Parathyroid adenoma (tissue), 2 donors: ENCODE results near the gene TMEM97.
"Not testable (repeated sequence)": the region's sequence is repeated elsewhere in the genome, so short reads cannot be mapped to it uniquely, and the experiment has no call there.

Experiments used
- H2AFZ ChIP-seq: fragments of 300-600 bp; sonication (generic); one replicate; pipeline ENCODE4 v1.7.0; 2017; ENCODE audit warnings: antibody characterized with exemption, mild to moderate bottlenecking
- H3K27ac ChIP-seq: fragments of 300-600 bp; sonication (generic); one replicate; pipeline ENCODE4 v1.7.0; 2017
- H3K27me3 ChIP-seq: fragments of 300-600 bp; sonication (generic); one replicate; pipeline ENCODE4 v1.7.0; 2017; ENCODE audit warnings: low read length; ENCODE audit not compliant: control insufficient read depth, insufficient read depth
- H3K36me3 ChIP-seq: fragments of 300-600 bp; sonication (generic); one replicate; pipeline ENCODE4 v1.7.0; 2017; ENCODE audit warnings: low read length; ENCODE audit not compliant: control insufficient read depth, insufficient read depth
- H3K4me1 ChIP-seq: fragments of 300-600 bp; sonication (generic); one replicate; pipeline ENCODE4 v1.7.0; 2017; ENCODE audit warnings: control low read depth
- H3K4me2 ChIP-seq: fragments of 300-600 bp; sonication (generic); one replicate; pipeline ENCODE4 v1.7.0; 2017; ENCODE audit warnings: low read length
- H3K4me3 ChIP-seq: fragments of 300-600 bp; sonication (generic); one replicate; pipeline ENCODE4 v1.7.0; 2017; ENCODE audit warnings: low read depth, low read length
- H3K79me2 ChIP-seq: fragments of 300-600 bp; sonication (generic); one replicate; pipeline ENCODE4 v1.7.0; 2017; ENCODE audit warnings: control low read depth
- H3K9ac ChIP-seq: fragments of 300-600 bp; sonication (generic); one replicate; pipeline ENCODE4 v1.7.0; 2017; ENCODE audit warnings: mild to moderate bottlenecking
- H3K9me3 ChIP-seq: fragments of 300-600 bp; sonication (generic); one replicate; pipeline ENCODE4 v1.7.0; 2017; ENCODE audit warnings: low read length; ENCODE audit not compliant: control insufficient read depth
- TF ChIP-seq, protein P1 (sequence below): fragments of 300-600 bp; sonication (generic); IDR thresholded peaks from one replicate; pipeline ENCODE4 v1.7.0; 2017; ENCODE audit warnings: antibody characterized with exemption, mild to moderate bottlenecking
- donor health status: primary hyperparathyroidism.

Gene TMEM97

DNA sequence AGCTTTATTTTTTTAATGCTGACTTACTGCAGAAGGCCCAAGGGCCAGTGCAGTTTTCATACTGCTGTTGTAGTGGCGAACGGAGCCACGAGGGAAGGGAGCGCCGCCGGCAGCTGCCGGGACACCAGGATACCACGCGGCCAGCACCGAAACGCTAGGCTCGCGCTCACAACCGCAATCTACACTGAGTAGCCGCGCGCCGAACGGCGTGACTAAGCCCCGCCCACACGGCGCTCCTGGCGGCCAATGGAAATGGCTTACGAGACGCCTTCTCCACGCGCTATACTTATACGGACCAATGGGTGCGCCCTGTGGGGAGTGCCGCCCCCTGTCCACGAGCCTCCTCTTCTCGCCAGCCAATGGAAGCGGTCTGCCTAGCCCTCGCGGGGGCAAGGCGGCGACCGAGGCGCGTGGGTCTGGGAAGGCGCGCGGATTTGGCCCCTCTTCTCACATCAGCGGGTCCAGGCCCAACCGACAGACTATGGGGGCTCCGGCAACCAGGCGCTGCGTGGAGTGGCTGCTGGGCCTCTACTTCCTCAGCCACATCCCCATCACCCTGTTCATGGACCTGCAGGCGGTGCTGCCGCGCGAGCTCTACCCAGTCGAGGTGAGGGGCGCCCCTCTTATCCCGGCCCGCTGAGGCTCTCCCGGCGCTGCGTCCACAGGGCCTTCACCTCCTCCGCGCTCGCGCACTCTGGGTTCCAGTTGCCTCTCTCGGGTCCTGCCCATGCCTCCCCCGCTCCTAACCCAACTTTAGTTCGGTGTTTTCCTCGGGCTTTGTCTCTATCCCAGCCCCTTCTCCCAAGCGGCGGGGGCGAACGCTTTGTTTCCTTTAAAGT is at the start of gene TMEM97:
TSS of gene TMEM97 (plus strand) at position 442 of the 839 bp plus-strand sequence. CDS start at position 482, 40 bp downstream.
- no peak within 1 kb of the TSS for H3K27ac ChIP-seq
- H3K9ac ChIP-seq: no peak within 1 kb of the TSS
- TF ChIP-seq, protein P1, sequence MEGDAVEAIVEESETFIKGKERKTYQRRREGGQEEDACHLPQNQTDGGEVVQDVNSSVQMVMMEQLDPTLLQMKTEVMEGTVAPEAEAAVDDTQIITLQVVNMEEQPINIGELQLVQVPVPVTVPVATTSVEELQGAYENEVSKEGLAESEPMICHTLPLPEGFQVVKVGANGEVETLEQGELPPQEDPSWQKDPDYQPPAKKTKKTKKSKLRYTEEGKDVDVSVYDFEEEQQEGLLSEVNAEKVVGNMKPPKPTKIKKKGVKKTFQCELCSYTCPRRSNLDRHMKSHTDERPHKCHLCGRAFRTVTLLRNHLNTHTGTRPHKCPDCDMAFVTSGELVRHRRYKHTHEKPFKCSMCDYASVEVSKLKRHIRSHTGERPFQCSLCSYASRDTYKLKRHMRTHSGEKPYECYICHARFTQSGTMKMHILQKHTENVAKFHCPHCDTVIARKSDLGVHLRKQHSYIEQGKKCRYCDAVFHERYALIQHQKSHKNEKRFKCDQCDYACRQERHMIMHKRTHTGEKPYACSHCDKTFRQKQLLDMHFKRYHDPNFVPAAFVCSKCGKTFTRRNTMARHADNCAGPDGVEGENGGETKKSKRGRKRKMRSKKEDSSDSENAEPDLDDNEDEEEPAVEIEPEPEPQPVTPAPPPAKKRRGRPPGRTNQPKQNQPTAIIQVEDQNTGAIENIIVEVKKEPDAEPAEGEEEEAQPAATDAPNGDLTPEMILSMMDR: peak; percentile 26

DNA sequence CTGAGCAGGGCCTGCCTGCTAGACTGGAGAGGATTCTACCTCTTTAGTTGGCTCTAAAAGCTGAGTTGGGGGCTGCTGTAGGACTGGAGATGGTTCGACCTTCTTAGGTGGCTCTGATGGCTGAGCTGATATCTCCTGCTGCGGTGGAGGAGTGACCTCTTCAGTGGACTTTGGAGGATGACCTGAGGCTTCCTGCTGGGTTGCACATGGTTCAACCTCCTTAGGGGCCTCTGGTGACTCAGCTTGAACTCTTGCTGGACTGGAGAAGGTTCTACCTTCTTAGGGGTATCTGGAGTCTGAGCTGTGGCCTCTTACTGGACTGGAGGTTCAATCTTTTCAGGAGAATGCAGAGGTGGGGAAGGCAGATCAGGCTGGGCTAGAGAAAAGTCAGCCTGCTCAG is 48.9 kb upstream of the TMEM97 start:
- Histone ChIP-seq H3K9me3 (no peaks in the 10 kb centered on the region), H3K4me1 (peaks cover 16% of the 10 kb centered on the region), H3K27ac (no peak overlapping the region), H3K9ac (no peak overlapping the region), H3K4me2 (no peak overlapping the region), H2AFZ (no peak overlapping the region), H3K27me3 (no peaks in the 10 kb centered on the region), H3K4me3 (no peak overlapping the region), H3K36me3 (no peaks in the 10 kb centered on the region), H3K79me2 (no peaks in the 10 kb centered on the region)
- TF ChIP-seq, protein P1: no peak

More for the DNA sequence above, at the start of gene TMEM97:
- no peaks in the 10 kb centered on the region for H3K36me3 ChIP-seq
- H2AFZ ChIP-seq: peak within 1 kb of the TSS; percentile 93
- no peaks in the 10 kb centered on the region for H3K27me3 ChIP-seq
- no peaks in the 10 kb centered on the region for H3K9me3 ChIP-seq
- peak within 1 kb of the TSS; percentile 60 for H3K4me3 ChIP-seq
- H3K4me1 ChIP-seq: no peaks in the 10 kb centered on the region
- H3K79me2 ChIP-seq: no peaks in the 10 kb centered on the region
- H3K4me2 ChIP-seq: peak within 1 kb of the TSS; percentile 95

DNA sequence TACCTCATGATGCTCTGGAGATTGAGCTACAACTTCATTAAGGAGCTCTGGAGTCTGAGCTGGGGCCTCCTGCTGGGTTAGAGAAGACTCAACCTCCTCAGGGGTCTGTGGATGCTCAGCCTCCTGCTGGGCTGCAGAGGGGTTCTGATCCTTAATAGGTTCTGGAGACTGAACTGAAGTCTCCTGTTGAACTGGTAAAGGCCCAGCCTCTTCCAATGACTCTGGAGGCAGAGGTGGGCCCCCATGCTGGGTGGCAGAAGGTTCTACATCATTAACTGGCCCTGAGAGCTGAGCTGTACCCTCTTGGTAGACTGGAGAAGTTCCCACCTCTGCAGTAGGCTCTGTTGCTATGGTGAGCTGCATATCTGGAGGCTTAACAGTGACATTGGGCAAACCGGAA is 48.1 kb upstream of the TMEM97 start:
- H3K4me3 ChIP-seq: no peak overlapping the region
- no peaks in the 10 kb centered on the region for H3K9me3 ChIP-seq
- H3K79me2 ChIP-seq: no peaks in the 10 kb centered on the region
- TF ChIP-seq, protein P1: no peak
- H3K4me2 ChIP-seq: no peak overlapping the region
- no peaks in the 10 kb centered on the region for H3K27me3 ChIP-seq
- H3K27ac ChIP-seq: no peak overlapping the region
- H2AFZ ChIP-seq: no peak overlapping the region
- H3K9ac ChIP-seq: no peak overlapping the region
- H3K4me1 ChIP-seq: peaks cover 20% of the 10 kb centered on the region
- no peaks in the 10 kb centered on the region for H3K36me3 ChIP-seq

DNA sequence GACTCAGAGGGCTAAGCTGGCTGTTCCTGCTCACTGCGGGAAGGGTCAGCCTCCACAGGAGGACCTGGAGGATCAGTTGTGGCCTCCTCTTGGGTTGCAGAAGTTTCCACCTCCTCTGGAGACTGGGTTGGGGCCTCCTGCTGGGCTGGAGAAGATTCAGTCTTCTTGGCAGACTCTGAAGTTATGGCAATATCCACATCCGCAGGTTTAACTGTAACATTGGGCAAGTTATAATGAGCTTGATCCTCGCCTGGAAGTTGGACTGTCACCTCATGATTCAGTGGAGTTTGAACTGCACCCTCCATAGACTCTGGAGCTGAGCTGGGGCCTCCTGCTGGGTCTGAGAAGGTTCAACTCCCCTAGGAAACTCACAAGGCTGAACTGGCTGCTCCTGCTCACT is 47.6 kb upstream of the TMEM97 start:
- no peak overlapping the region for H3K9ac ChIP-seq
- H3K4me3 ChIP-seq: no peak overlapping the region
- H3K79me2 ChIP-seq: no peaks in the 10 kb centered on the region
- TF ChIP-seq, protein P1: no peak
- H3K4me1 ChIP-seq: peaks cover 20% of the 10 kb centered on the region
- no peak overlapping the region for H2AFZ ChIP-seq
- H3K36me3 ChIP-seq: no peaks in the 10 kb centered on the region
- no peak overlapping the region for H3K27ac ChIP-seq
- H3K9me3 ChIP-seq: no peaks in the 10 kb centered on the region
- H3K27me3 ChIP-seq: no peaks in the 10 kb centered on the region
- H3K4me2 ChIP-seq: no peak overlapping the region

DNA sequence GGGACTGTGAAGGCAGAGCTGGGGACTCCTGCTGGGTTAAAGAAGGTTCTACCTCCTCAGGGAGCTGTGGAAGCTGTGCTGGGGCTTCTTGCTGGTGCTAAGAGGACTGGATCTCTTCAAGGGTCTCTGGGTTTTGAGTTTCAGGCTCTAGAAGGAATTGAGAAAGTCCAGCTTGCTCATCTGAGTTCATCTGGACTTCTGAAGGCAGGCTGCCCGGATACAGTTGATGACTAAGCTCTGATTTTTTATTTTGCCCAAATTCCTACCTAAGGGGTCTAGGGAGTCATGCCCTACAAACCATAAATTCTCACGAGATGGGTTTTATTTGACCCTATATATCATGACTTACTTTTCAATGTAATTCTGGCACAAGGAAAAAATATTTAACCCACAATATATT is 46.8 kb upstream of the TMEM97 start:
- no peak overlapping the region for H3K4me2 ChIP-seq

DNA sequence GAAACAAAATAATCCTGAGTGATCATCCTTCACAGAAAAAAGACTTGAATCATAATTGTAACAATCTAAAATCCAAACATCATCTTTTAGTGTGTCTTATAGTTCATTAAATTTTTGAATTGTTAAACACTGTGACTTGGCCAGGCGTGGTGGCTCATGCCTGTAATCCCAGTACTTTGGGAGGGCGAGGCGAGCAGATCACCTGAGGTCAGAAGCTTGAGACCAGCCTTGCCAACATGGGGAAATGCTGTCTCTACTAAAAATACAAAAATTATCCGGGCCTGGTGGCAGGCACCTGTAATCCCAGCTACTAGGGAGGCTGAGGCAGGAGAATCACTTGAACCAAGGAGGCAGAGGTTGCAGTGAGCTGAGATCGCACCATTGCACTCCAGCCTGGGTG is 45.7 kb upstream of the TMEM97 start:
- not testable (repeated sequence) for H3K4me2 ChIP-seq, H3K36me3 ChIP-seq, H3K27ac ChIP-seq, H3K79me2 ChIP-seq, H3K27me3 ChIP-seq, H3K4me3 ChIP-seq, H3K9ac ChIP-seq, H3K9me3 ChIP-seq
- H3K4me1 ChIP-seq: peaks cover 20% of the 10 kb centered on the region
- peak overlapping the region; percentile 83 for H2AFZ ChIP-seq

More for the DNA sequence above, 46.8 kb upstream of the TMEM97 start:
- H3K27me3 ChIP-seq: no peaks in the 10 kb centered on the region
- no peak overlapping the region for H3K9ac ChIP-seq
- H3K4me1 ChIP-seq: peaks cover 20% of the 10 kb centered on the region
- H3K4me3 ChIP-seq: no peak overlapping the region
- H3K9me3 ChIP-seq: no peaks in the 10 kb centered on the region
- H3K27ac ChIP-seq: no peak overlapping the region
- no peaks in the 10 kb centered on the region for H3K36me3 ChIP-seq
- no peak overlapping the region for H2AFZ ChIP-seq
- TF ChIP-seq, protein P1: no peak
- H3K79me2 ChIP-seq: no peaks in the 10 kb centered on the region
